HG03103 (cell line): ENCODE data around the gene RASGEF1C.
A peak's percentile ranks its signal among the peaks of the same experiment; 100 is the strongest.
"Not testable (repeated sequence)": the region's sequence is repeated elsewhere in the genome, so short reads cannot be mapped to it uniquely, and the experiment has no call there.

Experiments used
- ATAC-seq: cut with Tn5 transposase; IDR thresholded peaks from one replicate; pipeline ENCODE4 v1.9.1; 2021; ENCODE audit warnings: low read depth; ENCODE audit not compliant: unreplicated experiment

Gene RASGEF1C

GRCh38 chr5:180089628-180090027 lies 119.4 kb downstream of the RASGEF1C start:
- not testable (repeated sequence) for ATAC-seq

DNA sequence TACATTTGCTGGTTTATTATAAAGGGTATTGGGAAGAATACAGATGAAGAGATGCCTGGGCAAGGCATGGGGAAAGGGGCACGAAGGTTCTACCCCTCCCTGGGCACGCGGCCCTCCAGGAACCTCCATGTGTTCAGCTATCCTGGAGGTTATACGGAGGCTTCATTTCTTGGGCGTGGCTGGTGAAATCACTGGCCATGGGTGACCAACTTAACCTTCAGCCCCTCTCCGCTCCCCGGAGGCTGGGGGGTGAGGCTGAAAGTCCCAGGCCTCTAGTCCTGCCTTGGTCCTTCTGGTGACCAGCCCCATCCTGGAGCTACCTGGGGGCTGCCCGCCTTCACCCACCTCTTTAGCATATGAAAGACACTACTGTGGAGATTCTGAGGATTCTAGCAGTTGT lies 120.5 kb downstream of the RASGEF1C start:
- no peak for ATAC-seq

DNA sequence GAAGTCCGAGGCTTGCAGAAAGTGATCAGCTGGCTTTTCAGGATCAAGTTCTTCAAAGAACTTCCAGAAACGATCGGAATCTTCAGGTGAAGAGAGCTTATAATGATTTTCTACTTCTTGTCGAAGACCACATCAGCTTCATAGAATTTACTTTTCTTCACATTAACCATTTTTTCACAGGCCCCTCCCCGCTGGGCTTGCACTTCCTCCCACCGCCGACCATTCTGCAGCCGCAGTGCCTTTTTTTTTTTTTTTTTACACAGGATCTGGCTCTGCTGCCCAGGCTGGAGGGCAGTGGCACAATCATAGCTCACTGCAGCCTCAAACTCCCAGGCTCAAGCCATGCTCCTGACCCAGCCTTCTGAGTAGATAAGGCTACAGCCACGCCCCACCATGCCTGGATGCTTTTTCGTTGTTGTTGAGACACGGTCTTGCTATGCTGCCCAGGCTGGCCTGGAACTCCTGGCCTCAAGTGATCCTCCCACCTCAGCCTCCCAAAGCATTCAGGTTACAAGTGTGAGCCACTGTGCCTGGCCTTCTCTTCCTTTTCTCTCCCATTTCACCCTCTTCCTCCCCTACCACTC lies 122.1 kb downstream of the RASGEF1C start:
- ATAC-seq: no peak

DNA sequence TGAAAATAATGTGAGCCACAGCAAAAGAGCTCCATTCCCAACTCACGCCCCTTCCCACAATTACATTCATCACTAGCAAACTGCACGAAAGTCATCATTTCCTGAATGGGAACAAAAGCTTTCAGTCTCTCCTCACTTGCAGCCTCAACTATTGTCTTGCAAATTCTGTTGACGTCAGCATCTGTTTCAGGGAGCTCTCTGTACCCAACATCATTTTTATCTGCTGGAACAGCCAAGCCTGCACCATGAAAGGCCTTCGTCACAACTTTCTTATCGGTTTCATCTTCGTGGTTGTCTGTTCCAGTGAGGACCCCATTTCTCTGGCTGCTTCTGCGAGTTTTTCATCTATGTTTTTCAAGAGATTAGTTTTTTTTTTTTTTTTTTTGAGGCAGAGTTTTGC lies 123.2 kb downstream of the RASGEF1C start:
- ATAC-seq: no peak

DNA sequence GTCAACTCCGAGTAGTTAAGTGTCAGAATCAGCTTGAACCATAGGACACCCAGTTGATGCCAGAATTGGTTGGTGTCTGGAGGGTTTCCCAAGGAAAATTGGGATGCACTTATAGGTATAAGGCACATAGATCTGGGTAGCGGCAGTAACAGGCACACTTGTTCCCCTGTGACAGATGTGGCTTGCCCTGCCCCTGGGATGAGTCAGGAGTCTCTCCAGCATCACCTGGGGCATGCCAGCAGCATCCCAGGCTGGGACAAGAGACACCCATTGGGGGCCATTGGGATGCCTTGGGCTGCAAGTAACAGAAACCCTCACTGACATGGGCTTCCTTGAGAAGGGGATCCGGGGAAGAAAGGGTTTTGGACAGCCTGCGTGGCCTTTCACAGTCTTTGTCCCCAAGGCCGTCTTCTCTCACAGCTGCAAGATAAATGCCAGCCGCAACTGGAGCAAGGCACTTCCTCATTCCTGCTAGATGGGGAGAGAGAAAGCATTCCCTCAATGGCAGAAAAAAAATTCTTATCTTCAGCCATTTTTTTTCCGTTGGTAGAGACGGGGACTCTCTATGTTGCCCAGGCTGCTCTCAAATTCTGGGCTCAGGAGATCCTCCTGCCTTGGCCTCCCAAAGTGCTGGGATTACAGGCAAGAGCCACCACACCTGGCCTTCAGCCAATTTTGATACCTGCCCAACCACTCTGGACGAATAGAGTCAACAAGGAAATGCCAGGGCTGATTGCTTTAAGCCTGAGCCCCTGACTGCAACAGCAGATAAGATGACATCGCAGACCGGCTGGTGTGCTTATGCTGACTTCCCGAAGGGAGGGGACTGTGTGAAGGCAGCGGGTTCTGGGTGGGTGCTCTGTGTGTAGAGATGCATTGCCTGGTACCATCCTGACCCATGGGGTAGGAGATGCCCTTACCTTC lies 124.1 kb downstream of the RASGEF1C start:
- no peak for ATAC-seq

DNA sequence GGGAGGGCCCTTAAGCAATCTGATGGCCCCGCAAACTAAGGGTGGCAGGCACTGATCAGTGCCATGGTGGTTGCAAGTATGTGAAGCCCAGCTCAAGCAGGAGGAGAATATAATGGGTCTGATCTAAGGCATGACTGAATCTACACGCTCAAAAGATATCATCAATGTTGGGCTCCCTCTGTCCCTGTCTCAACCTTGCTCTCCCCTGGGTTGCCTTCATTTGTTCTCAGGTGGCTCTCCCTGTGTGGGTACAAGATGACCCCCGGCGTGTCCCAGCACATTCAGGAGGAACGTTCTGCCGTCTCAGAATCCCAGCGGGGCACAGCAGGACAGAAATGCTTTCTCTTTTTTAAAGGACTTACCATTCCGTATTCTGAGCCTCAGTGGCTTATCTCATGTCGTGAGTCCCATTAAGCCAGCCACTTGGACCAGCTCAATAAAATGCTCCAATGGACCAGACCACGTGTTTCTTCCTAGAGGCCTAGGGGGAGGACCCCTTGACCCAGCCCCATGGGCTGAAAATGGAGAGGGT lies 125.4 kb downstream of the RASGEF1C start:
- no peak for ATAC-seq

GRCh38 chr5:180082633-180083420 lies 126.2 kb downstream of the RASGEF1C start:
- no peak for ATAC-seq

- ATAC-seq: no peak
These were observed 127.5 kb downstream of the RASGEF1C start for GRCh38 chr5:180081481-180081880.

DNA sequence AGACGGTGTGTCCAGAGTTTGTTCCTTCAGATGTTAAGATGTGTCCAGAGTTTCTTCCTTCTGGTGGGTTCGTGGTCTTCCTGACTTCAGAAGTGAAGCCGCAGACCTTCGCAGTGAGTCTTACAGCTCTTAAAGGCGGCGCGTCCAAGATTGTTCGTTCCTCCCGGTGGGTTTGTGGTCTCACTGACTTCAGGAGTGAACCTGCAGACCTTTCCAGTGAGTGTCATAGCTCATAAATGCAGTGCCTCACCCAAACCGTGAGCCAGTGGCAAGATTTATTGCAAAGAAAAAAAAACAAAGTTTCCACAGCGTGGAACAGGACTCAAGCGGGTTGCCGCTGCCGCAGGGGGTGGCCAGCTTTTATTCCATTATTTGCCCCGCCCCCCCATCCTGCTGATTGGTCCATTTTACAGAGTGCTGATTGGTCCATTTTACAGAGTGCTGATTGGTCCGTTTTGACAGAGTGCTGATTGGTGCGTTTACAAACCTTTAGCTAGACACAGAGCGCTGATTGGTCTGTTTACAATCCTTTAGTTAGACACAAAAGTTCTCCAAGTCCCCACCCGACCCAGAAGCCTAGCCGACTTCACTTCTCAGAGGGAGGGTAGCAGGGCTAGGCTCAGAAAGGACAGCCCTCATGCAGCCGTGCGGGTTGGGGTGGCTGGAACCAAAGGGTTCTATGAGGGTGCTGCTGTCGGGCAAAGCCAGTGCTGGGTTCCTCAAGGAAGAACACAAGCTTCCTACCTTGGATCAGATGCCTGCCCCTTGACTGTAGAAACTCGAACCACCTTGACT lies 128.3 kb downstream of the RASGEF1C start:
- ATAC-seq: no peak

DNA sequence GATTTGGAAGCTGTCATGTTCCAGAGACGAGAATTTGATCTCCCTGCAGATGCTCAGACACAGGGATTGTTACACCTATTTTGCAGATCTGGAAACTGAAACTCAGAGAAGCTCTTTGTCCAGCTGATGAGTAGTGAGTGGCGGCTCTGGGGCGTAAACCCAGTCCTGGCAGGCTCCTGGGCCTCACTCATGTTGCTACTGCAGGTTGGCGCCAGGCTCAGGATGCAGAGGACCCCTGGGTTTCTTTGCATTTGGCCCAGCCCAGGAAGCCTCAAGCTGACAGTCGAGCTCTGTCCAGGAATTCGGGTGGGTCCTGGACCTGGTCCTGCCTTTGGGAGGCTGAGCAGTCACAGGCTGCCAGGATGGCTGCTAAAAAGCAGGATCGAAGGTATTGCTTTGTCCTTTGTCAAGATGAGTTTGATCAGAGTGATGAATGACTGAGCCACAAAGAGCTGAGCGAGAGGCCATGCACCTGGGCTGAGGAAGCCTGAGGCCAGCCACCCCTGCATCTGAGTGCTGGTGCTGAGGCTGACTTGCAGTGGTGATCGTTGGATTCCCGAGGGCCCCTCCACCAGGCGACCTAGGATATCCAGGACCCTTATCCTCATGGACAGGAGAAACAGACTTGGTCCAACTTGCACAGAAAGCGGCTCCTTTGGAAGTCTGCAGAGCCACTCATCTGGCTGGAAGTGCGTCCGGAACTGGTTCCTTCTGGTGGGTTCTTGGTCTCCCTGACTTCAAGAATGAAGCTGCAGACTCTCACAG lies 129.1 kb downstream of the RASGEF1C start:
- ATAC-seq: no peak

GRCh38 chr5:180078348-180078747 lies 130.7 kb downstream of the RASGEF1C start:
- ATAC-seq: no peak

- no peak for ATAC-seq
These were observed 131.3 kb downstream of the RASGEF1C start for GRCh38 chr5:180077594-180078284.

DNA sequence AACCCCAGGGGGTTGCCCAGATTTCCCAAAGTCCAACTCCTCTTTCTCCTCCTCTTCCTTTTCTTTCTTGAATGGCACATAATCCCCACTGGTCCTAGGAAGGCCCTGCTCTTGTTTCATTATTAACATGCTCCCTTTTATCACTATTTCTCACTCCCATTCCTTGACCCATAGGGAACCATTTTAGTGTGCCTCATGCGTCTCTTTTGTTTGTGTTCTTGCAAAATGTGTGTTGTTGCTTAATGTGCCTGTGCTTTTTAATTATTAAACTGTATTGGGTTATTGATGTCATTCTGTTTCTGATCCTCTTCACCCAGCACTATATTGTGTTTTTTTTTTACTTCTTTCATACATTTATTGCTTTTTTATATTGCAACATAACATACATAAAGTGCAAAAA lies 133.3 kb downstream of the RASGEF1C start:
- ATAC-seq: no peak

DNA sequence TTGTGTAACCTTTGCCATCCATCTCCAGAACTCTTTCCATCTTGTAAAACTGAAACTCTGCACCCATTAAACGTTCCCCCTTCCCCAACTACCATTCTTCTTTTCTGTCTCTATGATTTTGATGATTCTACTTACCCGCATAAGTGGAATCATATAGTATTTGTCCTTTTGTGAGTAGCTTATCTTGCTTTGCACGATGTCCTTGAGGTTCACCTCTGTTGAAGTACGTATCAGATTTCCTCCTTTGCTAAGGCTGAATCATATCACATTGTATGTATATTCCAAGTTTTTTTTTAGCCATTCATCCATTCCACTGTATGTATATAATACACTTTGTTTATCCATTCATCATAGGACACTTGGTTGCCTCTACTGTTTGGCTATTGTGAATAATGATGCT lies 134.5 kb downstream of the RASGEF1C start:
- ATAC-seq: no peak

DNA sequence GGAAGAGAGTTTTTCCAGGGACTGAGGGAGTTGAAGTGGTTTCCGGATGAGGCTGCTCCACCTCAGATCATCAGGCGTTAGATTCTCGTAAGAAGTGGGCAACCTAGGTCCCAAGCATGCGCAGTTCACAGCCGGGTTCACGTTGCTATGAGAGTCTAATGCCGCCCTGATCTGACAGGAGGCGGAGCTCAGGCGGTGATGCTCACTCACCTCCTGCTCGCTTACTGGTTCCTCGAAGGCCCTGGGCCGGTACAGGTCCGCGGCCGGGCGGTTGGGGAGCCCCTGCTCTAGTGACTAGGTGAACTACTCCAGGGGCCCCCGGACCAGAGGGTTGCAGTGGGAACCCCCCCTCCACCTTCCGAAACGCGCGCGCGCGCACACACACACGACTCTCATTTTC lies 136.5 kb downstream of the RASGEF1C start:
- no peak for ATAC-seq

- ATAC-seq: no peak
These were observed 136.8 kb downstream of the RASGEF1C start for GRCh38 chr5:180072256-180072548.

- ATAC-seq: peak; percentile 45
These were observed 137.3 kb downstream of the RASGEF1C start, which contains the start of gene RNF130 for GRCh38 chr5:180071531-180072255. Gene RNF130, minus strand, starts transcription at chr5:180071759. Its CDS starts 57 bp downstream, at chr5:180071702.

DNA sequence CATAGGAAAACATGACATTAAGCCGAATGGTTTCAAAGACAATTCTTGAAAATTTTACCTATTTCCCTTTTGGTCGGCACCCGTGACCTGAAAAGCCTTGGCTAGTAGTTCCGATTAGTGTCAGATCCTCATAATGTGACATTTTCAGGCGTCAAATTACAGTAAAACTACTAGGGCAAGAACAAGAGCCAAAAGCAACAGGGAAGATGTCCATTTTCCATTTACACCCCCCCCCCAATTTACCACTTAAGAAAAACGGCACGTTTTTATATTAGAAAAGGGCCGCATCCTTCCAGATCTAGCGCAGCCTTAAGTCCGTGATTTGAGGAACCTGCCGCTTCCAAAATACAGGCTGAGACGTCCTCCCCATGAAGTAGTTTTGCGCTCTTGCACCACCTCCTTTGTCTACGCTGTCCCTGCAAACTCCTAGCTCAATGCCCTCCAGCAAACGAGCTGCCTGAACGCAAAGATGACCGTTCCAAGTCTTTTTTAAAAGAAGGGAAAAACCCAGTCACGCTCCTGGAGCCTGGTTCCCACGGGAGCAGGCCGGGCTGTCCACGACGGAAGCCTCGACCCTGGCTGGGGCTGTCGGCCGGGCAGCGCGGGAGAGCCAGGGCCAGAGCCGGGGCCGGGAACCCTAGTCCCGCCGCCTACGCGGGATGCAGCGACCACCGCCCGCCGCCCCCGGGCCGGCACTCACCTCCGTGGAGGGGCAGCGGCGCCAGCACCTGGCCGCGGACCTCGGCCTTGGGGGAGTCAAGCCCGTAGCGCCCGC lies 138.1 kb downstream of the RASGEF1C start:
- peak; percentile 17 for ATAC-seq
